Subcutaneous abdominal adipose tissue (tissue), 5 donors: ENCODE measurements around the gene ITPR1.
"Not testable (repeated sequence)": the region's sequence is repeated elsewhere in the genome, so short reads cannot be mapped to it uniquely, and the experiment has no call there.

Experiments used
- H3K27ac ChIP-seq: one replicate; pipeline ENCODE4 v1.7.0; 2013; ENCODE audit warnings: low read depth, mild to moderate bottlenecking, inconsistent platforms, low read length, moderate library complexity
- H3K27me3 ChIP-seq, 5 donors: one replicate each; pipeline ENCODE4 v1.7.0; 2013; ENCODE audit warnings: low read length in 5 of 5, inconsistent platforms in 1 of 5; ENCODE audit not compliant: control insufficient read depth in 5 of 5, insufficient read depth in 4 of 5
- H3K36me3 ChIP-seq, 5 donors: one replicate each; pipeline ENCODE4 v1.7.0; 2013; ENCODE audit warnings: low read length in 5 of 5; ENCODE audit not compliant: control insufficient read depth in 5 of 5, insufficient read depth in 5 of 5
- H3K4me1 ChIP-seq, 5 donors: one replicate each; pipeline ENCODE4 v1.7.0; 2013; ENCODE audit warnings: low read length in 5 of 5, mild to moderate bottlenecking in 3 of 5, moderate library complexity in 1 of 5; ENCODE audit not compliant: control insufficient read depth in 5 of 5, insufficient read depth in 5 of 5
- H3K4me3 ChIP-seq, 5 donors: one replicate each; pipeline ENCODE4 v1.7.0; 2013; ENCODE audit warnings: low read length in 5 of 5, low read depth in 1 of 5
- H3K9ac ChIP-seq, 5 donors: one replicate each; pipeline ENCODE4 v1.7.0; 2013; ENCODE audit warnings: low read length in 5 of 5, mild to moderate bottlenecking in 4 of 5, moderate library complexity in 3 of 5
- H3K9me3 ChIP-seq, 5 donors: one replicate each; pipeline ENCODE4 v1.7.0; 2013; ENCODE audit warnings: low read length in 5 of 5; ENCODE audit not compliant: control insufficient read depth in 5 of 5
- donor health status: healthy.
- donor health status: healthy.
- donor health status: healthy.
- donor health status: healthy.
- donor health status: healthy.

The ITPR1 gene

DNA sequence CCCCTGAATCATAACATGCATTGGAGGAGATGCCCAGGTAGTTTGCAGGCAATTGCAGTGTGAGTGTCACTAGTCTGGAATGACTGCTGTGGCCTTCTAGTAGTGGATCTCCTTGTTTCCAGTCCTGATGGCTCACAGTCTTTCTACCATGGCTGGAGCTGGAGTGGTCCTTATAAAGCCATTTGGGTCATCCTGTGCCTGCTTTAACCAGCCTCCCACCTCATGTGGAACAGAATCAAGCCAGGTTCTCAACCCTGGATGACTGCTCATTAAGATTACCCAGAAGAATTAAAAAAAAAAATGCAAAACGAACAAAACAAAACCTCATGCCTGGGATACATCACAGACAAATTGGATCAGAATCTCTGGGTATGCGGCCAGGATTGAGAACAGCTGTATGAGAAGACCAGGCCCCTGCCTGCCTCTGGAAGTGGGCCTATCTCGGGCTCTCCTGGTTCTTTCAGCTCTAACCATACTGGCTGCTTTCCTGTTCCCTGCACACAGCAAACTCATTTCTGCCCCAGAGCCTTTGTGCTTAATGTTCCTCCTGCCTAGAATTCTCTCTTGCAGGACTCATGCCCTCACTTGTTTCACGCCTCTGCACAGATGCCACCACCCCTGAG lies 96.4 kb downstream of the ITPR1 start:
- H3K9me3 ChIP-seq, result no peaks in the 10 kb centered on the region
- no peak overlapping the region for H3K9ac ChIP-seq
- H3K36me3 ChIP-seq, result no peaks in the 10 kb centered on the region
- no peaks in the 10 kb centered on the region for H3K27me3 ChIP-seq
- no peak overlapping the region for H3K27ac ChIP-seq
- peaks cover 0 to 10% (median 5%) of the 10 kb centered on the region in 5 donors for H3K4me1 ChIP-seq
- no peak overlapping the region for H3K4me3 ChIP-seq

DNA sequence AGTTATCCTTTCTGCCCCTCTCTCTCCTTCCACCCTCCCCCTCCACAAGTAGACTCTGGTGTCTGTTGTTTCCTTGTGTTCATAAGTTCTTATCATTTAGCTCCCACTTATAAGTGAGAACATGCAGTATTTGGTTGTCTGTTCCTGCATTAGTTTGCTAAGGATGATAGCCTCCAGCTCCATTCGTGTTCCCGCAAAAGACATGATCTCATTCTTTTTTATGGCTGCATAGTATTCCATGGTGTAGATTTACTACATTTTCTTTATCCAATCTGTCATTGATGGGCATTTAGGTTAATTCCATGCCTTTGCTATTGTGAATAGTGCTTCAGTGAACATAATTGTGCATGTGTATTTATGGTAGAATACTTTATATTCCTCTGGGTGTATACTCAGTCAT lies 97.7 kb downstream of the ITPR1 start:
- not testable (repeated sequence) for H3K4me3 ChIP-seq, H3K9me3 ChIP-seq, H3K4me1 ChIP-seq, H3K36me3 ChIP-seq, H3K27ac ChIP-seq, H3K9ac ChIP-seq, H3K27me3 ChIP-seq

DNA sequence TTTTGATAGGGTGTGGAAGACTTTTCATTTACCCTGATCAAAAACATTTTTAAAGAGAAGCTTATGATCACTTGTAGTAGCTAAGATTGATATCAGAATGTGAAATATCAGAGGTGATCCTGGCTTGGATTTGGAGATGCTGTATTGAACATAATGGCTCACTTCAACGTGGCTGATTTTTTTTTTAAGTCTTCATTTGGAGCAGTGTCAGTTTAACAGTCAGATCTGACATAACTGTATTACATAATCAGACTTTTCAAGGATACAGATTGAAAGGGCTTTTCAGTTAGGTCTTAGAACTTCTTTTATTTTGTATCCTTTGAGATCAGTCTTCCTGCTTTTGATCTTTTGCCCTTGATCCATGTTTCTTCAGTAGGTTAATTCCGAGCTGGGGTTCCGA lies 98.5 kb downstream of the ITPR1 start:
- Histone ChIP-seq H3K36me3 (no peaks in the 10 kb centered on the region), H3K4me1 (peaks cover 0 to 4% (median 0%) of the 10 kb centered on the region in 5 donors), H3K9me3 (no peaks in the 10 kb centered on the region), H3K9ac (no peak overlapping the region), H3K27ac (no peak overlapping the region), H3K4me3 (no peak overlapping the region), H3K27me3 (no peaks in the 10 kb centered on the region)

DNA sequence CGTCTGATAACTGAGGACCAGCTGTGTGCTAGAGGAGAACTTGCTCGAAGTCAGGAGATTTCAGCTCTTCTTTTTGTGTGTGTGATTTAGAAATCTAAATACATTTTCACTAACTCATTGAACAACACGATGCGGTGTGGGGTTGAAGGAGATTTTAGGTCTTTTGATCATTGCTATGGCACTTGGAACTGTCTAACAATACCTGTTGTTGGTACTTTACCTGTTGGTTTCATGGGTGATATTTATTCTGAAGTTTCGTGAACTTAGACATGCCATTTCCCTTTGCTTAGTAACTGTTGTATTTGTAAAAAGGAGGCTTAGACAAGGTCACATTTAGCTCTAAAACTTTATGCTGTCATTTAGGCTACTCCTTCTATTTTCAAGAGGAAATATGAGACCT lies 99.9 kb downstream of the ITPR1 start:
- Histone ChIP-seq H3K4me3 (no peak overlapping the region), H3K36me3 (no peaks in the 10 kb centered on the region), H3K27me3 (no peaks in the 10 kb centered on the region), H3K9ac (no peak overlapping the region), H3K4me1 (peaks cover 0 to 4% (median 0%) of the 10 kb centered on the region in 5 donors), H3K9me3 (no peaks in the 10 kb centered on the region), H3K27ac (no peak overlapping the region)

DNA sequence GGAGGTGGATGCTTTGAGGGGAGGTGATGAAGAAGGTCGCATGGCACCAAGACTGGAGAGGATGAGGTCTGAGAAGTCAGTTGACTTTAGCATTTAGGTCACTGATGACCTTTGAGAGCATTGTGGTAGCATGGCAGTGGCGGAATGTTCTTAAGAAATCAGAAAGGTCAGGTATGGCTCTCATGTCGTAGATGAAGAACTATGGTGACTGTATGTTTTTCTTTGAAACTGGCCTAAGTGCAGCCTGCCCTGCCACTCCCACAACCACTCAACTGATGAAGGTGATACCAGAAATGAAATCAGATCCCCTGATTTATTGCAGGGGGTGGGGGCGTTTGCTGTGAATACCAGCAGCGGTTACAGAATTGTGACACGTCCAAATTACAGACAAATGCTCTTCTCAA lies 102.6 kb downstream of the ITPR1 start:
- Histone ChIP-seq H3K4me3 (no peak overlapping the region), H3K27me3 (no peaks in the 10 kb centered on the region), H3K9ac (no peak overlapping the region), H3K36me3 (no peaks in the 10 kb centered on the region), H3K4me1 (no peaks in the 10 kb centered on the region), H3K27ac (no peak overlapping the region), H3K9me3 (no peaks in the 10 kb centered on the region)

DNA sequence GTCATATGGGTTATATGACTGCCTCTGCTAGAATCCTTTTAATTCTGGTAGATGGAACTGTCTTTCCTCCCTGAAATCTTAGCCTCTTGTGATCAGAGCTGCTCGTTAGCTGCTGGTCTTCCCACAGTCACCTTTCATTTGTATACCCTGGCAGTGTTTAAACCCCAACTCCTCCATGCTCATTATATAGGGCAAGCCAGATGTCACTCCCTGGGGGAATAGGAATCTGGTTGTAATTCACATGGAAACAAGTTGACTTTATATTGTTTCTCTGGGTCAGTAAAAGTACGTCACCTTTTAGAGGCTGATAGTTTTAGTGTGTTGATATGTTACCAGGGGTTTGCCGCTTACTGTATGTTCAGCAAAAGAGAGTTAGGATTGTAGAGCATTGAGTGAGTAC lies 103.5 kb downstream of the ITPR1 start:
- H3K4me1 ChIP-seq, result no peaks in the 10 kb centered on the region
- H3K27me3 ChIP-seq, result no peaks in the 10 kb centered on the region
- no peak overlapping the region for H3K9ac ChIP-seq
- no peaks in the 10 kb centered on the region for H3K9me3 ChIP-seq
- no peaks in the 10 kb centered on the region for H3K36me3 ChIP-seq
- no peak overlapping the region for H3K4me3 ChIP-seq
- no peak overlapping the region for H3K27ac ChIP-seq

DNA sequence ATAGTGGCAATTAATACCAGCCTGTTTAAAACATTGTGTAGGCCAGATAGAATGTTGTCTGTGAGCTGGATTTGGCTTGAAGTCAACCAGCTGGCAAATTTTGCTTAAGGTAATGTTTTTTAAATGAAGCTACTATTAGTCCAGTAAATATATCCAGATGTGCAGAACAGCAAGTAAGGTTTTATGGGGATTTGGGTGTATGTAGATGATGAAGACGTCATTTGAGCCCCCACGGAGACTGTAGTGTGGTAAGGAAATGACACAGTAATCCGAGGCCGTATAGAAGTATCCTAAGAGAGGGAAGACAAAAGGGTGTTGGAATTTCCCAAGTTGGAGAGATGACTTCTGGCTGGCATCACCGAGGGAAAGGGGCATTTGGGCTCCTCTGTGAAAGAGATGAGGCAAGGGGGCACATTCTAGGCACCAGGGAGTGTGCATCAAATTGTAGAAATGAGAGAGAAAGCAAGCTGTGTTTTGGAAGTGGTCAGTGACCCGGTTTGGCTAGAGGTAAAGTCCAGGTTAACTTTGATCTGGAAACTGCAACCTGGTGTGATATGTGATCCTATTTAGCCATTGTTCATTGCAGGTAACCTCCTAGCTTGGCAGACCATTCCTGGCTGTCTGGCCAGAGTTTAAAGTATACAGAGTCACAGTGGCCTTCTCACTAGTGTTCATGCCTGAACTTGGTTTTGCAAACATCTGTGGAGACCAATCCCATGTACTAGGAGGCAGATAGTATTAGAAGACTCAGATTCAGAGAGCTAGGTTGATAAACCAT lies 104.2 kb downstream of the ITPR1 start:
- Histone ChIP-seq H3K4me1 (no peaks in the 10 kb centered on the region), H3K4me3 (no peak overlapping the region), H3K27me3 (no peaks in the 10 kb centered on the region), H3K27ac (no peak overlapping the region), H3K36me3 (no peaks in the 10 kb centered on the region), H3K9ac (no peak overlapping the region), H3K9me3 (no peaks in the 10 kb centered on the region)

DNA sequence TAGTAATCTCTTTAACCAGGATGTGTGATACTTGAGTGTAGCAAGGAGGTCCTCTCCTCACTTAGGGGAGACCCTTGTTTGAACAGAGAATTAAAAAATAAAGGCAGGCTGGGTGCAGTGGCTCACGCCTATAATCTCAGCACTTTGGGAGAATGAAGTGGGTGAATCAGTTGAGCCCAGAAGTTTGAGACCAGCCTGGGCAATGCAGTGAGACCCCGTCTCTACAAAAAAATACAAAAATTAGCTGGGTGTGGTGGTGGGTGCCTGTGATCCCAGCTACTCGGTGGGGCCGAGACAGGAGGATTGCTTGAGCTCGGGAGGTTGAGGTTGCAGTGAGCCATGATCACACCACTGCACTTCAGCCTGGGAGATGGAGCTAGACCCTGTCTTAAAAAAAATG lies 105.1 kb downstream of the ITPR1 start:
- not testable (repeated sequence) for H3K9me3 ChIP-seq, H3K27ac ChIP-seq, H3K4me1 ChIP-seq, H3K36me3 ChIP-seq, H3K4me3 ChIP-seq, H3K27me3 ChIP-seq, H3K9ac ChIP-seq

DNA sequence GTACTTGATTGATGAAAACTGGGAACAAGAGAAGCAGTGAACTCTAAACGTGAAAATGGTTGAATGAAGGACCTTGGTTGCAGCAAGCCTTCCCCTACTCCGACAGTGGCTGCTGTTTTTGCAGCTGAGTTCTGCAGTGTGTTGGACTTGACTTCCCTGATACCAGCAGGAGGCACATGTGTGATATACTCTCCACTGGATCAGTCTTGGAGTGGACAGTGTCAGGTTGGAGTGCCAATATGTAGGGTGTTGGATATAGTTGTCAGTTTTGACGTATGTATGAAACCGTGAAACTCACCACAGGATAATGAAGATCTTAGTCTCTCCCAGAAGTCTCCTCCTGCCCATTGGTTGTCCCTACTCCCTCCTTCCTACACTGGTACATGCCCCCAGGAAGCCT lies 106.5 kb downstream of the ITPR1 start:
- H3K4me3 ChIP-seq, result no peak overlapping the region
- H3K36me3 ChIP-seq, result no peaks in the 10 kb centered on the region
- no peaks in the 10 kb centered on the region for H3K27me3 ChIP-seq
- no peak overlapping the region for H3K27ac ChIP-seq
- no peaks in the 10 kb centered on the region for H3K4me1 ChIP-seq
- no peak overlapping the region for H3K9ac ChIP-seq
- no peaks in the 10 kb centered on the region for H3K9me3 ChIP-seq

DNA sequence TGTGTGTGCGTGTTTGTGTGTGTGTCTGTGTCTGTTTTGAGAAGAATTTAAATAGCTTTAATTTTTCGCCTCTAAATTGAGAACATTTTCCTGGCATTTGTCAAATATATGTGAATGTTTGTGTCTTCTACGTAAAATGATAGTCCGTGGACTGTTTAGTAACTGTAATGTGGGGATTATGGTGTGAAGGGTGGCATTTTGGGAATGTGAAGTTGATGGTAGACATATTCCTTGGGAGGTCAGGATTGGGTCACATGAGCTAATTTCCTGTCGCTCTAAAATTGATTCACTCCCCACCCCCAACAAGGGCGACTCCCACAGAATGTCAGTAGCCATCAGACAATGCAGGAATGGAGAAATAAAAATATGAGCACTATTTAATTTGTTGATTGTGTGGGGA lies 107.3 kb downstream of the ITPR1 start:
- Histone ChIP-seq H3K4me3 (no peak overlapping the region), H3K9me3 (no peaks in the 10 kb centered on the region), H3K9ac (no peak overlapping the region)

More for the DNA sequence above, 107.3 kb downstream of the ITPR1 start:
- Histone ChIP-seq H3K27ac (no peak overlapping the region), H3K36me3 (no peaks in the 10 kb centered on the region), H3K27me3 (no peaks in the 10 kb centered on the region), H3K4me1 (no peaks in the 10 kb centered on the region)
